ENCODE measurements around the gene PSMG3.
"Not testable (repeated sequence)": the region's sequence is repeated elsewhere in the genome, so short reads cannot be mapped to it uniquely, and the experiment has no call there.

The PSMG3 gene

GRCh38 chr7:1586827-1587705 lies 17.2 kb upstream of the PSMG3 start:
- TF ChIP-seq CTCF (IDR thresholded peaks at IDR 0.05), result no peak
- DNase-seq, result no peak
- Mint-ChIP-seq H3K4me3 (no peak overlapping the region), H3K4me1 (peaks cover 22% of the 10 kb centered on the region), H3K27ac (no peak overlapping the region), H3K27me3 (ENCODE audit: low read depth, poor library complexity) (peaks cover 13% of the 10 kb centered on the region), H3K36me3 (ENCODE audit: low read depth) (peaks cover 5% of the 10 kb centered on the region), H3K9me3 (peaks cover 18% of the 10 kb centered on the region)

- Mint-ChIP-seq H3K27ac (no peak overlapping the region), H3K4me3 (no peak overlapping the region), H3K4me1 (peaks cover 16% of the 10 kb centered on the region), H3K9me3 (peaks cover 18% of the 10 kb centered on the region), H3K36me3 (ENCODE audit: low read depth) (peaks cover 5% of the 10 kb centered on the region), H3K27me3 (ENCODE audit: low read depth, poor library complexity) (peaks cover 11% of the 10 kb centered on the region)
- no peak for DNase-seq
- no peak for TF ChIP-seq CTCF (IDR thresholded peaks at IDR 0.05)
These were observed 16.4 kb upstream of the PSMG3 start for GRCh38 chr7:1586126-1586826.

GRCh38 chr7:1585142-1585981 lies 15.5 kb upstream of the PSMG3 start:
- no peak for DNase-seq
- TF ChIP-seq CTCF (IDR thresholded peaks at IDR 0.05), result no peak
- Mint-ChIP-seq H3K4me3 (no peak overlapping the region), H3K36me3 (ENCODE audit: low read depth) (peaks cover 5% of the 10 kb centered on the region), H3K27ac (no peak overlapping the region), H3K9me3 (peaks cover 18% of the 10 kb centered on the region), H3K4me1 (peaks cover 12% of the 10 kb centered on the region), H3K27me3 (ENCODE audit: low read depth, poor library complexity) (peaks cover 4% of the 10 kb centered on the region)

- TF ChIP-seq CTCF (IDR thresholded peaks at IDR 0.05), result no peak
- H3K27ac Mint-ChIP-seq, result no peak overlapping the region
- no peak overlapping the region for H3K4me3 Mint-ChIP-seq
These were observed 14.9 kb upstream of the PSMG3 start for GRCh38 chr7:1584700-1585099.

GRCh38 chr7:1583241-1583930 lies 13.6 kb upstream of the PSMG3 start:
- H3K27ac Mint-ChIP-seq; H3K27me3 Mint-ChIP-seq (ENCODE audit: low read depth, poor library complexity); H3K4me3 Mint-ChIP-seq; H3K9me3 Mint-ChIP-seq; DNase-seq; H3K36me3 Mint-ChIP-seq (ENCODE audit: low read depth): not testable (repeated sequence)
- peaks cover 20% of the 10 kb centered on the region for H3K4me1 Mint-ChIP-seq

More at GRCh38 chr7:1584700-1585099, 14.9 kb upstream of the PSMG3 start:
- peaks cover 19% of the 10 kb centered on the region for H3K4me1 Mint-ChIP-seq
- peaks cover 8% of the 10 kb centered on the region for H3K27me3 Mint-ChIP-seq (ENCODE audit: low read depth, poor library complexity)
- peaks cover 5% of the 10 kb centered on the region for H3K36me3 Mint-ChIP-seq (ENCODE audit: low read depth)
- no peak for DNase-seq
- H3K9me3 Mint-ChIP-seq, result peaks cover 18% of the 10 kb centered on the region

Data from nephron progenitor cell (in vitro differentiated cells).